Esophagus squamous epithelium (tissue), 5 donors: Measurements from ENCODE around the gene PBX3. TPM values are rescaled to one million over a fixed set of nuclear protein-coding genes. Genes with fewer than 3 reads are reported as not detected.

Source experiments
- DNase-seq: peaks from one replicate; lab custom pipeline; 2025; lab: John Stamatoyannopoulos, UW
- H3K27ac ChIP-seq, 4 donors: fragments of 200-600 bp; sonication (generic); one replicate each; pipeline ENCODE4 v1.5.1; 2016 to 2019; ENCODE audit warnings: mild to moderate bottlenecking in 1 of 4
- H3K27me3 ChIP-seq, 4 donors: fragments of 200-600 bp; sonication (generic); 1 replicate in 3 of 4; 2 replicates in 1 of 4; pipeline versions ENCODE4 v1.5.1 to v1.6.0; 2017 to 2021; ENCODE audit warnings: antibody characterized with exemption in 1 of 4
- H3K36me3 ChIP-seq, 3 donors: fragments of 200-600 bp; sonication (generic); one replicate each; pipeline ENCODE4 v1.5.1; 2016 to 2019
- H3K4me1 ChIP-seq, 3 donors: fragments of 200-600 bp; sonication (generic); one replicate each; pipeline ENCODE4 v1.5.1; 2017 to 2019
- H3K4me3 ChIP-seq, 4 donors: fragments of 200-600 bp; sonication (generic); 1 replicate in 3 of 4; 2 replicates in 1 of 4; pipeline ENCODE4 v1.5.1; 2016 to 2019; ENCODE audit warnings: mild to moderate bottlenecking in 2 of 4, moderate library complexity in 1 of 4
- H3K9me3 ChIP-seq, 3 donors: fragments of 200-600 bp; sonication (generic); one replicate each; pipeline ENCODE4 v1.5.1; 2016 to 2019
- CTCF ChIP-seq, 6 experiments: fragments of 450-650 bp in 4 of 6; fragments of 200-600 bp in 2 of 6; sonication (generic) in 2 of 6; IDR thresholded peaks; one replicate each; pipeline ENCODE4 v1.5.1; 2016 to 2019; ENCODE audit warnings: antibody characterized with exemption in 6 of 6, mild to moderate bottlenecking in 4 of 6, moderate library complexity in 4 of 6
- POLR2A ChIP-seq, 4 donors: fragments of 450-650 bp; IDR thresholded peaks; one replicate each; pipeline ENCODE4 v1.6.1; 2017; ENCODE audit warnings: antibody characterized with exemption in 4 of 4, mild to moderate bottlenecking in 4 of 4, moderate library complexity in 3 of 4
- WGBS, 2 donors: methylation state at CpG; one replicate each; pipeline ENCODE4 v1.1.5; 2018; 5-methylcytosine and 5-hydroxymethylcytosine counted together
- intact Hi-C: fragments of 100-400 bp; cut with DNase I; formaldehyde crosslinking; loops from one replicate; pipeline ENCODE4 v1.15.0; 2022
- total RNA-seq, 4 donors: library from RNA; depleted of rRNA; stranded (reverse); fragments of >200 nt; gene quantifications; one replicate each; pipeline ENCODE4 v1.1.0, GENCODE V29; 2016
- donor health status: DM: yes; HTN: yes; CAD: no.

Gene PBX3
- total RNA-seq, 4 donors from 2014 or later: 10.2 to 27.1 (median 12.7) TPM

DNA sequence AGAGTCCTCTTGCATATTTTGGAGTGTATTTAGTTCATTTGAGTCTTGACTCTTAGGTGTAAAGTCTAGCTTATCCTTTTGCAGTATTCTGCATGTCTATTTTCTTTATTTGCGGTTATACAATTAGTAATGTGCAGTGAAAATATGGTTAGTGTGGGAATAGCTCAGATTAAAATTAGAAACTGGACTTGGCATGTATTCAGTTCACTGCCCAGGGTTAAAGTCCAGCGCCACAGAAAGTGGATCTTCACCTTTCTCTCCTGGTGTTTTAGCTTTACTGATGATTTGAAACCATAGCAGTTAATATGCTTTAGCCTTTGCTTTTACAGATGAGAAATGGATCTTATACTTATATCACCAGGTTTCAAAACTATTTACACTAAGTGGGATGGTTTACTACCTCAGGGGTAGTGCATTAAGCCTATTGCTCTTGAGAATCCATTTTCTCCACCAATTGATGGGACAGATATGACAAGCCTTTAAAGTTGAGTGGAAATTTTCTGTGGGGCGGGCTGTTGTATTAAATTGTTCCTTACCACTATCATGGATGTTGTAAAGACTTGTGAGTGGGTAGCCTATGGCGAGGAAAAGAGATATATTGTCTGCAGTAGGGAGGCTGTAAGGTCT is 48.9 kb downstream of the PBX3 start:
- no peak overlapping the region for H3K27ac ChIP-seq
- TF ChIP-seq POLR2A (IDR thresholded peaks at IDR 0.05): no peak
- TF ChIP-seq CTCF (IDR thresholded peaks at IDR 0.05): no peak
- no peak overlapping the region for H3K4me3 ChIP-seq
- no peaks in the 10 kb centered on the region for H3K36me3 ChIP-seq
- WGBS, 2 donors: 92 to 99% methylated on average over 4 of the region's 4 CpGs
- DNase-seq: no peak
- no peaks in the 10 kb centered on the region for H3K9me3 ChIP-seq
- intact Hi-C loops: no loop called here
- H3K27me3 ChIP-seq: no peaks in the 10 kb centered on the region
- H3K4me1 ChIP-seq: peaks cover 0 to 8% (median 0%) of the 10 kb centered on the region in 3 donors

DNA sequence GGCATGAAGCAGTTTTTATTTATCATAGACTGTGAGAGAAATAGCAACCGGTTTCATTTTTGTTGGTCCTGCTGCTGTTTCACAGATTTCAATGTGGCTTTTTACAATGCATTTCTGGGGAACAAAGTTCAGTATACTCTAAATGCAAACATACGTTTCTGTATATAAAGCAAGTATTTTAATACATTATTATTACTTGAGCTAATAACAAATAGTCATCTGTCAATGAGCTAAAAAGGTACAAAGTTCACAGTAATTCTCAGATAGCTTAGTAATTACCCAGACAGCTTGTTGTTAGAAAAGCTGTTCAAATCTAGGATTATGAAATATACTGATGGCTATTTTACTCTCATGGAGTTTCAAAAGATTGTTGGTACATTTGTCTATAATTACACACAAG is 50.8 kb downstream of the PBX3 start:
- TF ChIP-seq POLR2A (IDR thresholded peaks at IDR 0.05): no peak
- no peak for TF ChIP-seq CTCF (IDR thresholded peaks at IDR 0.05)
- Histone ChIP-seq H3K27ac (no peak overlapping the region), H3K4me3 (no peak overlapping the region), H3K4me1 (peaks cover 0 to 8% (median 0%) of the 10 kb centered on the region in 3 donors), H3K36me3 (no peaks in the 10 kb centered on the region), H3K9me3 (no peaks in the 10 kb centered on the region), H3K27me3 (no peaks in the 10 kb centered on the region)
- intact Hi-C loops: no loop called here
- 30 to 68% methylated on average over 2 of the region's 2 CpGs for WGBS, 2 donors
- no peak for DNase-seq

GRCh38 chr9:125803526-125803925 is 56.4 kb downstream of the PBX3 start:
- no peaks in the 10 kb centered on the region for H3K27me3 ChIP-seq
- intact Hi-C loops: no loop called here
- H3K9me3 ChIP-seq: no peaks in the 10 kb centered on the region
- no peak for TF ChIP-seq POLR2A (IDR thresholded peaks at IDR 0.05)
- TF ChIP-seq CTCF (IDR thresholded peaks at IDR 0.05): no peak
- H3K27ac ChIP-seq: no peak overlapping the region
- no peak for DNase-seq
- H3K36me3 ChIP-seq: no peaks in the 10 kb centered on the region
- peaks cover 0 to 5% (median 0%) of the 10 kb centered on the region in 3 donors for H3K4me1 ChIP-seq
- H3K4me3 ChIP-seq: no peak overlapping the region
- 71 to 82% methylated on average over 2 of the region's 2 CpGs for WGBS, 2 donors

- DNase-seq: no peak
- Histone ChIP-seq H3K4me1 (peaks cover 0 to 5% (median 0%) of the 10 kb centered on the region in 3 donors), H3K36me3 (no peaks in the 10 kb centered on the region), H3K4me3 (no peak overlapping the region), H3K27ac (no peak overlapping the region), H3K27me3 (no peaks in the 10 kb centered on the region), H3K9me3 (no peaks in the 10 kb centered on the region)
- TF ChIP-seq CTCF (IDR thresholded peaks at IDR 0.05) (no peak), POLR2A (IDR thresholded peaks at IDR 0.05) (no peak)
- WGBS, 2 donors: 80 to 85% methylated on average over 2 of the region's 2 CpGs
- intact Hi-C loops: no loop called here
These were observed 57.9 kb downstream of the PBX3 start for GRCh38 chr9:125805057-125805456.

DNA sequence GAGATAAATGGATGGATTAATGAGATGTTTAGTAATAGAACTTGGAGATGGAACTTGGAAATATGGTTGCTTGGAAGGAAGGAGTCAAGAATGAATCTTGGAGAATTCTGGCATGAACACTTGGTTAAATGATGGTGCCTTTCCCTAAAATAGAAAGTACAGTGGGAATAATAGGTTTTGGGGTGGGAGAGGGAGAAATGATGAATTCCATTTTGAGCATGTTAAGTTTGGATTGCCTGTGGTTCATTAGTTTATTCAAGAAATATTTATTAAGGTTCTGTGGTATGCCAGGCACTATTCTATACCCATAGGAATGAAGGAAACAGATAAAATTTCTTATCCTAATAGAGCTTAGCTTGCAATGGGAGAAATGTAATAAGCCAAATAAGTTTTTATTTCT is 58.4 kb downstream of the PBX3 start:
- H3K4me3 ChIP-seq: no peak overlapping the region
- intact Hi-C loops: no loop called here

More for the DNA sequence above, 58.4 kb downstream of the PBX3 start:
- Histone ChIP-seq H3K4me1 (peaks cover 0 to 5% (median 0%) of the 10 kb centered on the region in 3 donors), H3K36me3 (no peaks in the 10 kb centered on the region), H3K27ac (no peak overlapping the region), H3K9me3 (no peaks in the 10 kb centered on the region), H3K27me3 (no peaks in the 10 kb centered on the region)
- no peak for TF ChIP-seq CTCF (IDR thresholded peaks at IDR 0.05)
- no peak for DNase-seq
